NCI-H774 (cell line): ENCODE data around the gene LYZL4.
A peak's percentile ranks its signal among the peaks of the same experiment; 100 is the strongest.

ENCODE experiments used
- DNase-seq: peaks from one replicate; lab custom pipeline; 2025; lab: John Stamatoyannopoulos, UW

The LYZL4 gene

GRCh38 chr3:42371776-42372175 lies 38.6 kb downstream of the LYZL4 start:
- DNase-seq: no peak

GRCh38 chr3:42369832-42370231 lies 40.6 kb downstream of the LYZL4 start:
- DNase-seq: no peak

GRCh38 chr3:42369304-42369703 lies 41.1 kb downstream of the LYZL4 start:
- peak; percentile 17 for DNase-seq

GRCh38 chr3:42368861-42369260 lies 41.5 kb downstream of the LYZL4 start:
- DNase-seq: no peak

GRCh38 chr3:42367903-42368302 lies 42.5 kb downstream of the LYZL4 start:
- no peak for DNase-seq

- DNase-seq: no peak
Measured at GRCh38 chr3:42366550-42366949, 43.9 kb downstream of the LYZL4 start.

- DNase-seq: no peak
Measured at GRCh38 chr3:42357335-42357734, 53.1 kb downstream of the LYZL4 start.

GRCh38 chr3:42355612-42356011 lies 54.8 kb downstream of the LYZL4 start:
- DNase-seq: no peak

GRCh38 chr3:42353631-42354030 lies 56.8 kb downstream of the LYZL4 start:
- DNase-seq: no peak

GRCh38 chr3:42351207-42351606 lies 59.2 kb downstream of the LYZL4 start:
- no peak for DNase-seq

GRCh38 chr3:42349765-42350594 lies 60.4 kb downstream of the LYZL4 start:
- DNase-seq: no peak

GRCh38 chr3:42347928-42348327 lies 62.5 kb downstream of the LYZL4 start:
- DNase-seq: no peak
